ENCODE results near the gene CMSS1.

GRCh38 chr3:99783011-99783573, 34.6 kb upstream of the CMSS1 start:
- TF ChIP-seq CTCF (IDR thresholded peaks at IDR 0.05) = no peak
- TF ChIP-seq POLR2A (IDR thresholded peaks at IDR 0.05) = no peak
- no peak for TF ChIP-seq EP300 (IDR thresholded peaks at IDR 0.05)
